Mucosa of descending colon (tissue), 3 donors: ENCODE results near the gene PHYH. TPM values are rescaled to one million over a fixed set of nuclear protein-coding genes. Genes with fewer than 3 reads are reported as not detected.
A peak's percentile ranks its signal among the peaks of the same experiment; 100 is the strongest.

ENCODE experiments used
- ATAC-seq: fragments of 200-7000 bp; cut with Tn5 transposase; one replicate; pipeline ENCODE4 v1.9.1; 2020; ENCODE audit warnings: mild to moderate bottlenecking, moderate library complexity
- DNase-seq, 3 donors: peaks; one replicate each; pipeline ENCODE4 v3.0.0-alpha.2; 2020
- H3K36me3 ChIP-seq: fragments of 200-600 bp; one replicate; pipeline ENCODE4 v1.8.0; 2021; ENCODE audit warnings: low read depth, mild to moderate bottlenecking
- H3K4me1 ChIP-seq: fragments of 200-600 bp; one replicate; pipeline ENCODE4 v1.8.0; 2021; ENCODE audit warnings: low read depth, mild to moderate bottlenecking
- H3K4me3 ChIP-seq: fragments of 200-600 bp; one replicate; pipeline ENCODE4 v1.8.0; 2021; ENCODE audit warnings: mild to moderate bottlenecking
- H3K9me3 ChIP-seq: fragments of 200-600 bp; one replicate; pipeline ENCODE4 v1.8.0; 2021; ENCODE audit warnings: mild to moderate bottlenecking
- intact Hi-C, 2 donors: fragments of 100-400 bp; cut with DNase I in 1 of 2; cut with micrococcal nuclease in 1 of 2; formaldehyde crosslinking; loops; one replicate each; pipeline versions ENCODE4 v1.11.0 to v1.11.1; 2022; cut with DNase I, micrococcal nuclease
- total RNA-seq, 3 donors: library from RNA; stranded (reverse); fragmentation: NEBNext Ultra II Directional in 2 of 3; extraction: Animal tissue kit (Norgen Biotek cat#: 25700) in 2 of 3; gene quantifications; one replicate each; pipeline versions ENCODE4 v1.2.1 to v1.2.4, GENCODE V29; 2021 to 2023
- TF ChIP-seq, protein P1 (sequence below): fragments of 200-600 bp; IDR thresholded peaks from one replicate; pipeline ENCODE4 v1.8.0; 2022; ENCODE audit warnings: antibody characterized with exemption, mild to moderate bottlenecking
- donor health status: DM: no; HTN: no; CAD: no; lungs with moderate emphysema.
- donor health status: DM: no; HTN: no; CAD: no.
- donor health status: DM: no; HTN: yes; CAD: no.

Gene PHYH
- total RNA-seq, 3 donors from 2014 or later = 33.8 to 64.2 (median 53.6) TPM

DNA sequence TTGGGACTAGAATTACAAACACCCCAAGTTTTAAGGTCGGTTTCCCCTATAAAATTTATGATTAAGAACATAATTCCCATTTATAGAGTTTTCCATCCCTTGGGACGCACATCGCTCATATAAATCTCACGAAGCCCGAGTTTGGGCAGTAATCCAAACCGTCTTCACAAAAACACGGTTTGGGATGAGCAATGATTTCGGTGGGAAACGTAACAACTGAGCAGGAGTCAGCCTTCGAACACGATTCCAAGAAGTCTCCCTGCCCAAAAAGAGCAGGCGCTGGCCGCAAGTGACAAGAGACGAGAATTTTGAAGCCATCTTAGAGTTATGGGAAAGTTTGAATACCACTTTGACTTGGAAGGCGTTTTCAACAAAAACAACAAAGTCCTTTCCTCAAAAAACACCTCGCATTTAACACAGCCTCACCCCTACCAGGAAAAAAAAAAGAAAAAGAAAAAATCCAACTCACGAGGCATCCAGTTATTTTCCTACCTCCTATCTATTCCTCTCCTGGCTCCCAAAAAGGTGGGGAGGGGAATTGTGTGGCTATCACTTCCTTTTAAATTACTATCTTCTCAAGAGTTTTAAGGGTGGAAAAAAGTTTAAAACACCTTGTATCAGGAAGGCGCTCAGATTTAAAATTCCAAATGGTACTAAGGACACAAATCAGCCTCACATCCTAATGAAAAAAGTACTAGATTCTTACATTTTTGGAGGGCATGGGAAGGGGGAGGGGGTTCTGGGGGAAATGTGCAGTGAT lies 46.6 kb upstream of the PHYH start:
- intact Hi-C loops = no loop called here
- Histone ChIP-seq H3K9me3 (no peaks in the 10 kb centered on the region), H3K4me1 (peaks cover 15% of the 10 kb centered on the region), H3K4me3 (peak overlapping the region; percentile 87), H3K36me3 (no peaks in the 10 kb centered on the region)
- ATAC-seq (no peak), DNase-seq (peak in 1 of 3 donors; percentile 37)
- TF ChIP-seq, protein P1, sequence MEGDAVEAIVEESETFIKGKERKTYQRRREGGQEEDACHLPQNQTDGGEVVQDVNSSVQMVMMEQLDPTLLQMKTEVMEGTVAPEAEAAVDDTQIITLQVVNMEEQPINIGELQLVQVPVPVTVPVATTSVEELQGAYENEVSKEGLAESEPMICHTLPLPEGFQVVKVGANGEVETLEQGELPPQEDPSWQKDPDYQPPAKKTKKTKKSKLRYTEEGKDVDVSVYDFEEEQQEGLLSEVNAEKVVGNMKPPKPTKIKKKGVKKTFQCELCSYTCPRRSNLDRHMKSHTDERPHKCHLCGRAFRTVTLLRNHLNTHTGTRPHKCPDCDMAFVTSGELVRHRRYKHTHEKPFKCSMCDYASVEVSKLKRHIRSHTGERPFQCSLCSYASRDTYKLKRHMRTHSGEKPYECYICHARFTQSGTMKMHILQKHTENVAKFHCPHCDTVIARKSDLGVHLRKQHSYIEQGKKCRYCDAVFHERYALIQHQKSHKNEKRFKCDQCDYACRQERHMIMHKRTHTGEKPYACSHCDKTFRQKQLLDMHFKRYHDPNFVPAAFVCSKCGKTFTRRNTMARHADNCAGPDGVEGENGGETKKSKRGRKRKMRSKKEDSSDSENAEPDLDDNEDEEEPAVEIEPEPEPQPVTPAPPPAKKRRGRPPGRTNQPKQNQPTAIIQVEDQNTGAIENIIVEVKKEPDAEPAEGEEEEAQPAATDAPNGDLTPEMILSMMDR = no peak

DNA sequence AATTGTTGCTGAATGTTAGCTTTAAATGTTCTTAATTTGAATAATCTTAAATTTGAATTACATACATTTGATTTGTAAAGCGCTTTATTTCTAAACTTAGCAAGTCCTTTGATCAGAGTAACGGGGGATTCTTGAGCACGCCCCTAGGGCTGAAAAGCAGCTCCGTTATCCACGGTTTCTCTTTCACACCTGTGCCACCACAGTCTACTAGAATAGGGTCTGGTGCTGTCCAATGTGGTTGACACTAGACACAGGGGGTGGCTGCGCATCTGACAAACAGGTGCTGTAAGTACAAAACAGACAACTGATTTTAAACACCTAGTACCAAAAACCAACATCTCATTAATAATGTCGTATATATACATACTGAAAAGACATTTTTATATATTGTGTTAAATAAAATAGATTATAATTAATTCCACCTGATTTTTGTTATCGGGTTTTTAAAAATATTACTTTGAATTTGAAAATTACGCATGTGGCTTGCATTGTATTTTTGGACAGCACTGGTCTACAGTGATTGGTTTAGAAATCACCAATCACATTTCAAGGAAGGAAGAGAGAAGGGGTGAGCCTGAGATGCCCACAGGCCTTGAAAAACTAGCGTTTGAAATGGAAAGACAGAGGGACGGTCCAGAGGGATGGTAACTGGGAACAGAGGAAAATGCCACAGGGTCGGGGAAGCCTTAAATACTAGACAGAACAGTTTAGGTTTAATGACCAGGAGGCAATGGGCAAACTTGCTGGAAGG lies 40.9 kb upstream of the PHYH start:
- intact Hi-C loops = no loop called here
- DNase-seq (peak in 1 of 3 donors; percentile 33), ATAC-seq (peak; percentile 28)
- H3K4me3 ChIP-seq = no peak overlapping the region
- TF ChIP-seq, protein P1 = no peak
- no peaks in the 10 kb centered on the region for H3K9me3 ChIP-seq
- peaks cover 9% of the 10 kb centered on the region for H3K4me1 ChIP-seq
- H3K36me3 ChIP-seq = no peaks in the 10 kb centered on the region

DNA sequence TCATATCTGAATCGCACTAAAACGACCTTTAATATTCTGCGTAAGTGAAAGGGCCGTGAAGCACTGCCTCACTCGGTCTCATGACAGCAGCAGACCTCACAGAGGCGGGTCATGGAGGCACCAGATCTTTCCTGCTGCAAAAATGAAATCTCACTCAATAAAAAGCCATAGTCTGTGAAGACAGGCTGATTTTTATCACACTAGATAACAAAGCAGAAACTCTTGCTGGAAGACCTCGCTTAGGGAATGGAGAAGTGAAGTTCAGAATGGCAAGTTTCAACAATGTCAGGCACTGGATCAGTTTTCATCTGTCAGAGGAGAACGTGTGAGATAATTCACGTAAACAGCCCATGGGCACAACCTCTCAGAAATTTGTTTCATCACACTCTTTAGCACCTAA lies 40.2 kb upstream of the PHYH start:
- TF ChIP-seq, protein P1 = no peak
- ATAC-seq = no peak
- Histone ChIP-seq H3K4me3 (no peak overlapping the region), H3K9me3 (no peaks in the 10 kb centered on the region), H3K36me3 (no peaks in the 10 kb centered on the region), H3K4me1 (peaks cover 5% of the 10 kb centered on the region)
- DNase-seq = no peak
- intact Hi-C loops = no loop called here

DNA sequence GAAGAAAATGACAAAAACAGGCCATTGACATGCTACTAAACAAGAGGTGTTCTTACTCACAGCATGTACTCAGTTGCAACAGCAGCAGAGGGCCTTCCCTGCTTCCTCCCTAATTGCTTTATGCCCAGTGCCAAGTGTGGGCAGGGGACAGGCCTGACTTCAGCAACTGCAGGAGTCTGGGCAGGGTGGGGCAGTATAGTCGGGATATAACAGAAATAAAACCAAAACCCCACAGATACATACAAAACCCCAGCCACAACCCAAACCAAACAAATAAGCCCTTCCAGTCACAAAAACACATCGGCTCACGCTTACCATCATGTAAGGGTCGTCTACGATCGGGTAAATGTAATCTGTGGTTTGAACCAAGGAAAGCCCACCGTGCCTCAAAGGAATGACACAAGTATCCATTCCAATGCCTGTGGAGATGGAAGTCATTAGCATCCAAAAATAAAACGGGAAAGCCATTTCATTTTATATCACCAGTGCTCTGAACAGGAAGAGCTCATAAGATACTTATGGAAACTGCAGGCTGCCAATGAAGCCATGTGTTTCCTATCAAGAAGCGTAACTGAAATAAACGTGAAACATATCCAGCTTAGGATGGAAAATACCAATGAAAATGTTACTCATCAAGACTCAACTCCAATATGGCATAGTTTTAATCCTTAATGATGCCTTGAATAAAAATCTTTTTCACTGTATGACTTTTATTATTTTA lies 38.7 kb upstream of the PHYH start:
- no peaks in the 10 kb centered on the region for H3K36me3 ChIP-seq
- intact Hi-C loops = no loop called here
- peak in 2 of 3 donors; percentile 37 to 59 for DNase-seq
- TF ChIP-seq, protein P1 = no peak
- H3K4me1 ChIP-seq = peaks cover 5% of the 10 kb centered on the region
- H3K9me3 ChIP-seq = no peaks in the 10 kb centered on the region
- no peak overlapping the region for H3K4me3 ChIP-seq
- ATAC-seq = peak; percentile 67

DNA sequence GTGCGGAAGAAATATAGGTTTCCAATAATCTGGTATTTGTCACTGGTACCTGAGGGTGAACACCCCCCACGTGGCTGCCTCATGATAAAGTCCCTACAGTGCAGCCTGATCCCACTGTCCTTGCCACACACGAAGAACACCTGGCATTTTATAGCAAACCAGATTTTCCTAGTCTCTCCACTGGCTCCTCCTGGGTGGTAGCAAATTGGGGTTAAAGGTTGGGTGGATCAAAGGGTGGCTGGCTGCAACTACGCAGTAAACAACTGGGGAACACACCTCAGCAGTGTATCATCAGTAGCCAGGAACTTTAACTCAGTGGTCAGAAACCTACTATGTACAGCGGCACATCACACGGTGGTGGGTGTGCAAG lies 37.9 kb upstream of the PHYH start:
- H3K36me3 ChIP-seq = no peaks in the 10 kb centered on the region
- H3K4me1 ChIP-seq = peaks cover 5% of the 10 kb centered on the region
- no peak overlapping the region for H3K4me3 ChIP-seq
- peak in 2 of 3 donors; percentile 58 to 65 for DNase-seq
- H3K9me3 ChIP-seq = no peaks in the 10 kb centered on the region
- TF ChIP-seq, protein P1 = no peak
- peak; percentile 94 for ATAC-seq
- intact Hi-C loops = no loop called here
